GM18526 (cell line): Measurements from ENCODE around the gene MYL11.

Experiments used
- POLR2A ChIP-seq: IDR thresholded peaks from 3 replicates; pipeline ENCODE4 v1.6.1; 2011; ENCODE audit not compliant: insufficient read length; ENCODE audit errors: extremely low read depth

Gene MYL11

DNA sequence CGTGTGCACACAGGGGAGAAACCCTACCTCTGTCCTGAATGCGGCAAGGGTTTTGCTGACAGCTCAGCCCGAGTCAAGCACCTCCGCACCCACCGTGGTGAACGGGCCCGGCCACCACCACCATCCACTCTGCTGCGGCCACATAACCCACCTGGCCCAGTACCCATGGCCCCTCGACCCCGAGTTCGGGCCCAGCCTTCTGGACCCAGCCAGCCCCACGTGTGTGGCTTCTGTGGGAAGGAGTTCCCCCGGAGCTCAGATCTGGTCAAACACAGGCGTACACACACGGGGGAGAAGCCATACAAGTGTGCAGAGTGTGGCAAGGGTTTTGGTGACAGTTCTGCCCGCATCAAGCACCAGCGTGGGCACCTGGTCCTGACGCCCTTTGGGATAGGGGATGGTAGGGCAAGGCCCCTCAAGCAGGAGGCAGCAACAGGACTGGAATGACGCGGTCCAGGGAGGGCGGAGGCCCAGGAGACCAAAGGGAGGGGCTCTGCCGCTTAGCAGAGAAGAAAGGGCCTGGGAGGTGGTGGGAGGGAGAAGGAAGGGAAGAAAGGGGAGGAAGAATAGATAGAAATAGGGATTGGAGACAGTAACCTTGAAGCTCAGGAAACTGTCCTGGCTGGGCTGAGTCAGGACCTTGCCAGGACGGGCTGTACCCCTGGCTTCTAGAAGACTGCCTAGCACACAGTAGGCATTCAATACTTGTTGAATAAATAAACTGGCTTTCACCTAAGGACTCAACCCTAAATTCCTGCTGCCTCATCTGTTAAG lies 24.2 kb downstream of the MYL11 start:
- TF ChIP-seq POLR2A = no peak

DNA sequence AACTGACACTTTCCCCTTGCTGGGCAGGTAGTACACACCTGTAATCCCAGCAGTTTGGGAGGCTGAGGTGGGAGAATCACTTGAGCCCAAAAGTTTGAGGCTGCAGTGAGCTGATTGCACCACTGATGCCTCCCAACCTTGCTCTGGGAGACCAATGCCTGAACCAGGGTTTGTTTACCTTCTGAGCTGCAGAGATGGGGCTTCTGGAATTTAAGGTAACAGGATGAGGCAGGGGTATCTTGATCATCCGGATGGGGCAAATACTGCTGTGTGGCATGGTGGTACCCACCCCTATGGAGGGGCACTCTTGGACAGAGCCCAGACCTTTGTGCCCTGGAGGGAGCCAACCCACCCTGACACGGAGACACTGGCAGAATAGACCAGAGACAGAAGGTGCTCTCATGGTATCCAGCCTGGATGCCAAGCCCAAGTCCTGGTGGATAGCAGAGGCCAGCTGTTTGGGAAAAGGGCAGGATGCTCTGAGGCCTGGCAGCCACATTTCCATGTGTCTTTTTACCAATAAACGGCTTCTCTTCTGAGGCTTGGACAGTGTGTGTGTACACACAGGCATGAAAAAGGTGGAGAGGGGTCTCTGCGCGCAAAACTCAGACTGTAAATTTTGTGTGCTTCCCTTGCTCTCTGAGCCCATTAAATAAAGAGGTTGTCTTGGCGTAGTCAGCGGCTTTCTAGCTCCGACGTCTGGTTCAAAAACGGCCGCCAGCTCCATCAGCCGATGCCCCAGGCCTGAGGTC lies 25.0 kb downstream of the MYL11 start:
- no peak for TF ChIP-seq POLR2A

DNA sequence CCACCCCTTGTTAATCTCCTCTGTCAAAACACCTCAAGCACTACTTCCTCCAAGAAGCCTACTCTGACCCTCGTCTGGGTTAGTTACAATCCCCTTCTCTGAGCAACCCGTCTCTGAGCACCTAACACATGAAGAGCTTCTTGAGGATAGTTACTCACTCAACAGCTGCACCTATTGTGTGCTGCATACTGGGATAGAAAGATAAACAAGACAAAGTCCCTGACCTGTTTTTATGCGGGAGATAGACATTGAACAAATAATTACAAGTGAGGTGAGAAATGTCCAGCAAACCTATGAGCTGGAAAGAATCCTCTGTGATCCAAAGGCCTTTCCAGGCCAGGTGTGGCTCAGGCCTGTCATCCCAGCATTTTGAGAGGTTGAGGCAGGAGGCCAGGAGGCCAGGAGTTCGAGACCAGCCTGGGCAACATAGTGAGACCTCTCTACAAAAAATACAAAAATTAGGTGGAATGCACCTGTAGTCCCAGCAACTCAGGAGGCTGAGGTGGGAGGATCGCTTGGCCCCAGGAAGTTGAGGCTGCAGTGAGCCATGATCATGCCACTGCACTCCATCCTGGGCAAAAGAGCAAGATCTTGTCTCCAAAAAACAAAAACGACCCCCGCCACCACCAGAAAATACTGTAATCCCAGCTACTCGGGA lies 27.3 kb downstream of the MYL11 start:
- TF ChIP-seq POLR2A = no peak

DNA sequence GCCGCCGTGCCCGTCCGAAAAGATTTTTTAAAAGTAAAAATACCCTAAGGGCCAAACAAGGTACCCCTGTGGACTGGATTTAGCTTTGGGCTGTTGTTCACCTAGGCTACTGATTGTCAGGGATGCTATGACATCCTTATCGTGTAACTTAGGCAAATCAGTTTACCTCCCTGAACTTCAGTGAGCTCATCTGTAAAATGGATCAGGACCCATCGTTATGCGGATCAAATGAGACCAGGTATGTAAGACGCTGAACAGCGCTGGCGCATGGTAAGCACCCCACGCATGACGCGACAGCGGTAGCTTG lies 32.1 kb downstream of the MYL11 start:
- TF ChIP-seq POLR2A = no peak

DNA sequence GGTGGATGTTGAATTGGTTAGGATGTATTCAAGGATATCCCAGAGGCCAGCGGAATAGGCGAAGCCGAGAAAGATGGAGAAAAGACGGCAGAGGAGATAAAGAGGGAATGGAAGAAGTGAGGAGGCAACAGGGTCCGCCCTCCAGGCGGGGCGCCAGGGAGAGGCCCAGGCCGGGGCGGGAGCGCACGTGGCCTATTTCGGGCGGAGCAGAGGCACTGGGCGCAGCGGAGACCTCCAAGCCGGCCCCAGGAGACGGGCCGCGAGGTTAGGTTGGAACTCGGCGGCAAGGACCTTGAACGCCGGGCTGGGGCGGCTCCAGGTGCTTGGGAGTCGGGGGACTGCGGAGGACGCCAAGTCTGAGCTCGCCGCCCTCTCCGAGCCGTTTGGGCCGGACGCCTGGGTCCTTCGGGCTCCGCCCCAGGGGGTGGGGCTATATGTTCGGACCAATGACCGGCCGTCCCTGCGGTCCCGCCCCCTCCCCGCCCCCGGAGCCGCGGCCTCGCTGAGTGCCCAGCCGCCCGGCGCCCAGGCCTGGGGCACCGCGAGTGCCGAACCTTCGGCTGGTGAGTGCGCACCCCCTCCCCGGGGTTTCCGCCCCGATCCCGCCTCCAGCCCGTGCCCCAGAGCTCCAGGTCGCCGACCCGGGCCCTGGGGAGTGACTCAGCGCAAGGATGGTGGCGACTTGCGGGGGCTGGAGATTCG lies 32.7 kb downstream of the MYL11 start, which contains the start of gene ZNF771:
ZNF771 (plus strand) TSS at position 505 of the 702 bp plus-strand sequence. CDS start 448 bp downstream, outside the sequence.
- peak; percentile 60 for TF ChIP-seq POLR2A

DNA sequence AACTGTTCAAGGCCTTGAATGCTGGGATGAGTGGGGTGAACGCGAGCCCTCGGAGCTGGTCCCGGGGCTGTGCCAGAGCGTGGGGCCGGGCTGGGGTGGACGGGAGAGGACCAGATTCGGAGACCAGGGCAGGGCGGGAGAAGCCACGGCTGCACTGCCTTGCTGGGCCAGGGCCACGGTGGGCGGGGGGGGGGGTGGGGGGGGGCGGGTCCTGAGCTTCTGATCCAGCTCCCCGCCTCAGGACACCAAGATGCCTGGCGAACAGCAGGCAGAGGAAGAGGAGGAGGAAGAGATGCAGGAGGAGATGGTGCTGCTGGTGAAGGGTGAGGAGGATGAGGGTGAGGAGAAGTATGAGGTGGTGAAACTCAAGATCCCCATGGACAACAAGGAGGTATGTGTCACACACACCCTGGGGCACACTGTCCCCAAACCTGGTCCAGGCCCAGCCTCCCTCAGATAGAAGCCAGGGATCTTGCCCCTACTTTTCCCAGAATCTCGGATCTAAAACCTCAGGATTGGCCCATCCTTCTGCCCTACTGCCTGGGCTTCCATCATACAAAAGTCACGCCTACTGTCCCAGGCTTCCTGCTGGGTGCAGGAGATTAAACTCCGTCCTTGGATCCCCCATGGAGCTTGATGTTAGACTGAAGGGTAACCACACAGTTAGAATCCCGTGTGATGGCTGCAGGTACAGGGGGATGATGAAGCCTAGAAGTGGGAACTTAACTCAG lies 33.4 kb downstream of the MYL11 start:
- no peak for TF ChIP-seq POLR2A

DNA sequence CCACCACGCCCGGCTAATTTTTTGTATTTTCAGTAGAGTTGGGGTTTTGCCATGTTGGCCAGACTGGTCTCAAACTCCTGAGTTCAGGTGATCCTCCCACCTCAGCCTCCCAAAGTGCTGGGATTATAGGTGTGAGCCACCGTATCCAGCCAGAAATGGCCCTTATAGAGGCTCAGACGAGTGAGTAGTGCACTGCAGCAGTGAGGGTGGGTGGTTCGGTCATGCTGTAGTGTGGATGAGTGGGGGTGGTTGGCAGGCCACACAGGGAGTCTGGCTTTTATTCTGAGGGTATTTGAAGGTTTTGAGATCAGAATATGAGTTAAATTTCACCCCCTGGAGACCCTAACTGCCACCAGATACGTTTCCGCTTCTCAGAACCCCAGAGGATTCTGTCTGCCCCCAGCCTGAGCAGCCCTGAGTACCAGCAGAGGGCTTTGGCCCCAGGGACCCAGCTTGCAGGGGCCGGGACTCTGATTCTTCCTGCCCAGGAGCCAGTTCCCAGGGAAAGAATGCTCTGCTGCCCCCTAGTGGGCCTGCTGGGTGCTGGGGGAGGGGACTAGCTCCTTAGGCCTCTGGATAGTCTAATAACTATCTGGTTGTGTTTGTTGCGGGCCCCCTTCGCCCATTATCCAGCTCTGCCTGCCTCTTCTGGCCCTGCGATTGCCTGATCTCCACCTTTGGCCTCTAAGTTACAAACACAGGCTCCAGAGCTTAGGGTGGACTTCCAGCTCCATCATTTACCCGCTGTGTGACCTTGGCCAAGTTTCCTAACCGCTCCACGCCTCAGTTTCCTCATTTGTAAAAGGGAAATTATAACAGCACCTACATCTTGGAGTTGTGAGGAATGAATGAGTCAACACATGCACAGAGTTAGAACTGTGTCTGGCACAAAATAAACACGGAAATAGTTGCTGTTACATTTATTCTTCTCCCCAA lies 34.8 kb downstream of the MYL11 start:
- TF ChIP-seq POLR2A = no peak

DNA sequence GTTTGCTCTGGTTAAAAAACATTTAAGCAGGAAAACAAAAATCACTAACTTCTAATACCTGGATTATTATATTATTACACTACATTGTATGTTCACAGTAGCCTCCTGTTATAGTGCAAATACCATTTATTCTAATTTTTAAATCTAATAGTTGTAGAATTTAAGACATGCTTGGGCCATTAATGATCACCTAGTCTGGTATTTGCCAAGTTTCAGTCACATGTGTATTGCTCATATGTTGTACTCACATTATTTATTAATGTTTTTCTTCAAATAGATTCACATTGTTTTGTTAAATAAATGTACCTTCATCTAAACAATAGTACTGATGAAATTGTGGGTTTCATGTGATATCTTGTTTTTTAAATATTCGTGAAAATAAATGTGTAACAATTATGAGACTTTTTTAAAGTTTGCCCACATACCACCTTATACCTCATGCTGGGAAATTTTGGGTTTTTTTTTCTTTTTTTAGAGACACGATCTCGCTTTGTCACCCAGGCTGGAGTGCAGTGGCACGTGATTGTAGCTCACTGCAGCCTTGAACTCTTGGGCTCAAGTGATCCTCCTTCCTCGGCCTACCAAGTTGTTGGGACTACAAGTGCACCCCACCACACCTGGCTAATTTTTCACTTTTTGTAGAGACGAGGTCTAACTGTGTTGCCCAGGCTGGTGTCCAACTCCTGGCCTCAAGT lies 38.7 kb downstream of the MYL11 start:
- TF ChIP-seq POLR2A = no peak

DNA sequence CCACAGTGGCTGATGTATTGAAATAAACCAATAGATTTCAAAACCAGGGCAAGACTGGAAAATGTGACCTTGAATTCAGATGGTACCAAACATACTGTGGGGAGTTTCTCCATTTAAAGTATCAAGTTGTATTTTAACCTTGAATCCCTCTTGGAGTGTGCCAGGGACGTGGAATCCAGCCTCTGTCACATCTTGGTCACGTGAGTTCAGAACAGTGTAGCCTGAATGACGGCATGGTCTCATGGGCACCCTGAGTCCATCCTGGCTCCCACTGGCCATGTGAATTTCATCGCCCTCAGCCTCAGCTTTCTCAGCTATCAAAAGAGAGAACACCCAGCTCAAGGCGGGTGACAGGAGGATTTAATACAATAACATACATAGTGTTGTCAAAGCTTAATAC lies 39.6 kb downstream of the MYL11 start:
- TF ChIP-seq POLR2A = no peak

DNA sequence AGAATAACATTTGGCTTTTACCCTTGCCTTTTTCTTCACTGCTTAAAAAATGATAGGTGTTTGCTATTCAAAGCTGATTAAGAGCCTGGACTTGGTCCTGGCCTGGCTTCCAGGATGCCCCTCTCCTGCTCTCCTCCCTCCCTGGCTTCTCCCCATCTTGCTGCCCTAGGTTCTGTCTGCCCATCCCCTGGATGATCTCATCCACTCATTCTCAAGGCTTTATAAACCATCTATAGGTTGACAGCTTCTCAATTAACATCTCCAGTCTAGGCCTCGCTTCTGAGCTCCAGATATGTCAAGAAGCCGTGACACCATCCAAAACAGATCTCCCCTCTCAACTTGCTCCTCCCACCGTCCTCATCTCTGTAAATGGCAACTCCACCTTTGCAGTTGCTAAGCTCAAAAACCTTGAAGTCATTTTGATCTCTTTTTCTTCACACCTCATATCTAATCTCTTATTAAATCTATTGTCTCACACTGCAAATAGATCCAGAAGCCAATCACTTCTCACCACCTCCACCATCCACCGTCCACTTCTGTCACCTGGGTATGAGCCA lies 41.5 kb downstream of the MYL11 start:
- TF ChIP-seq POLR2A = no peak

DNA sequence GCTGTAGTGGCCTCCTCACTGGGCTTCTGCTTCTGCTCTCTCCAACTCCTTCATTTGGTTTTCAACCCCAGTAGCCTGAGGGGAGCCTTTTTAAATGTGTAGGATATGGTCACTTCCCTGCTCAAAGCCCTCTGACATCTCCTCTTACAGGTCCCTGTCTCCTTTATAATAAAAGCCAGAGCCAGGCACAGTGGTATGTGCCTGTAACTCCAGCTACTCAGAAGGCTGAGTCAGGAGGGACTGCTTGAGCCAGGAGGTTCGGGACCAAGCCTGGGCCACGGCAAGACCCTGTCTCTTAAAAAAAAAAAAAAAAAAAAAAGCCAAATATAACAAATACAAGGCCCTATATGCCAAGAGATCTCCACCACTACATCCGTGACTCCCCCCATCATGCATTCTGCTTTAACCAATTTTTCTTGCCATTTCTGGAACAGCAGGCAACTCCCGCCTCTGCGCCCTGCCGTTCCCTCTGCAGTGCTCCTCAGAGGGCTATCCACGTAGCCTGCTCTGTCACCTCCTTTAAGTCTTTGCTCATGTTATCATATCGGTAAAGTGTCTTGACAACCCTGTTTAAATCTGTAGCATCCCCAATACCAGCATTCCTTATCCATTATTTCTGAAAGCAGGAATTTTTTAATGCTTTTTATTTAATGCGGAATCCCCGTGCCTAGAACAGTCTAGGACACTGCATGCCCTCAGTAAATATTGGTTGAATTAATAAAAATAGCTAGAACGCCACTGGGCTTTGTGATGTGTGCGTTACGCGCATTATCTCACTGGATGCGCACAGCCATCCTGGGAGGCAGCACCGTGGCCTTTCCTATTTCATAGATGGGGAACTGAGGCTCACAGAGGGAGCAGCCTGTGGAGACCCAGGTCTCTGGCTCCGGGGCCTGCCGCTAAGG lies 42.3 kb downstream of the MYL11 start:
- TF ChIP-seq POLR2A = no peak

DNA sequence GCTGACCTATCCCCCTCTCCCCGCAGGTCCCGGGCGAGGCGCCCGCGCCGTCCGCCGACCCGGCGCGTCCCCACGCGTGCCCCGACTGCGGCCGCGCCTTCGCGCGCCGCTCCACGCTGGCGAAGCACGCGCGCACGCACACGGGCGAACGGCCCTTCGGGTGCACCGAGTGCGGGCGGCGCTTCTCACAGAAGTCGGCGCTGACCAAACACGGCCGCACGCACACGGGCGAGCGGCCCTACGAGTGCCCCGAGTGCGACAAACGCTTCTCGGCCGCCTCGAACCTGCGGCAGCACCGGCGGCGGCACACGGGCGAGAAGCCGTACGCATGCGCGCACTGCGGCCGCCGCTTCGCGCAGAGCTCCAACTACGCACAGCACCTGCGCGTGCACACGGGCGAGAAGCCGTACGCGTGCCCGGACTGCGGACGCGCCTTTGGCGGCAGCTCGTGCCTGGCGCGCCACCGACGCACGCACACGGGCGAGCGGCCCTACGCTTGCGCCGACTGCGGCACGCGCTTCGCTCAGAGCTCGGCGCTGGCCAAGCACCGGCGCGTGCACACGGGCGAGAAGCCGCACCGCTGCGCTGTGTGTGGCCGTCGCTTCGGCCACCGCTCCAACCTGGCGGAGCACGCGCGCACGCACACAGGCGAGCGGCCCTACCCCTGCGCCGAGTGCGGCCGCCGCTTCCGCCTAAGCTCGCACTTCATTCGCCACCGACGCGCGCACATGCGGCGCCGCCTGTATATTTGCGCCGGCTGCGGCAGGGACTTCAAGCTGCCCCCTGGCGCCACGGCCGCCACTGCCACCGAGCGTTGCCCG lies 43.1 kb downstream of the MYL11 start:
- TF ChIP-seq POLR2A = peak; percentile 60
